Neural cell (in vitro differentiated cells): ENCODE measurements around the gene COPG1. TPM values are rescaled to one million over a fixed set of nuclear protein-coding genes. Genes with fewer than 3 reads are reported as not detected.
"Not testable (repeated sequence)": the region's sequence is repeated elsewhere in the genome, so short reads cannot be mapped to it uniquely, and the experiment has no call there.

Source experiments
- H2AFZ ChIP-seq: fragments of 200-600, 300-800 bp; sonication (generic), shearing (Covaris generic); 2 replicates; pipeline ENCODE4 v1.6.0; 2014; ENCODE audit warnings: low read depth, mild to moderate bottlenecking, antibody characterized with exemption, low read length, moderate library complexity
- H3F3A ChIP-seq: fragments of 200-600 bp; shearing (Covaris generic); 2 replicates; pipeline ENCODE4 v1.6.1; 2016; ENCODE audit warnings: mild to moderate bottlenecking, moderate library complexity, mixed read lengths, antibody characterized with exemption, low read length; ENCODE audit not compliant: insufficient read depth, poor library complexity, severe bottlenecking
- H3K27ac ChIP-seq: fragments of 200-600, 300-800 bp; sonication (generic), shearing (Covaris generic); 2 replicates; pipeline ENCODE4 v1.5.1; 2014; ENCODE audit warnings: mild to moderate bottlenecking, low read length, moderate library complexity
- H3K27me3 ChIP-seq: fragments of 300-800, 200-600 bp; sonication (generic), shearing (Covaris generic); 2 replicates; pipeline ENCODE4 v1.6.0; 2014; ENCODE audit warnings: mild to moderate bottlenecking, low read depth, low read length, moderate library complexity; ENCODE audit not compliant: insufficient read depth
- H3K36me3 ChIP-seq: fragments of 300-800, 200-600 bp; sonication (generic), shearing (Covaris generic); 2 replicates; pipeline ENCODE4 v1.5.1; 2014; ENCODE audit warnings: mild to moderate bottlenecking, antibody characterized with exemption, low read length, moderate library complexity; ENCODE audit not compliant: insufficient read depth
- H3K4me2 ChIP-seq: fragments of 300-800, 200-600 bp; sonication (generic), shearing (Covaris generic); 2 replicates; pipeline ENCODE4 v1.6.0; 2014; ENCODE audit warnings: mild to moderate bottlenecking, low read length
- H3K4me3 ChIP-seq: fragments of 300-800, 200-600 bp; sonication (generic), shearing (Covaris generic); 2 replicates; pipeline ENCODE4 v1.5.1; 2014; ENCODE audit warnings: mild to moderate bottlenecking, low read length, moderate library complexity
- H3K79me2 ChIP-seq: fragments of 200-600 bp; shearing (Covaris generic); replicated peaks from 2 replicates; pipeline ENCODE4 v1.6.0; 2014; ENCODE audit warnings: mild to moderate bottlenecking, low read length, moderate library complexity; ENCODE audit not compliant: insufficient read depth
- H3K9ac ChIP-seq: fragments of 300-800, 200-600 bp; sonication (generic), shearing (Covaris generic); 2 replicates; pipeline ENCODE4 v1.6.1; 2016; ENCODE audit warnings: mild to moderate bottlenecking, low read length, mixed read lengths
- H3K9me2 ChIP-seq: fragments of 200-600 bp; shearing (Covaris generic); 2 replicates; pipeline ENCODE4 v1.6.1; 2016; ENCODE audit warnings: mild to moderate bottlenecking, low read length, mixed read lengths; ENCODE audit not compliant: insufficient read depth
- H3K9me3 ChIP-seq: fragments of 200-600, 300-800 bp; sonication (generic), shearing (Covaris generic); 2 replicates; pipeline ENCODE4 v1.6.1; 2016; ENCODE audit warnings: mild to moderate bottlenecking, mixed run types, low read length, moderate library complexity, mixed read lengths
- H4K20me1 ChIP-seq: fragments of 200-600 bp; shearing (Covaris generic); 2 replicates; pipeline ENCODE4 v1.6.1; 2016; ENCODE audit warnings: mild to moderate bottlenecking, mixed run types; ENCODE audit not compliant: insufficient read depth
- EP300 ChIP-seq: fragments of 450-650 bp; conservative IDR thresholded peaks from 2 replicates; pipeline ENCODE4 v1.6.1; 2014; ENCODE audit warnings: antibody characterized with exemption, mild to moderate bottlenecking, moderate library complexity; ENCODE audit not compliant: poor library complexity, severe bottlenecking
- EZH2 ChIP-seq: fragments of 200-600, 300-800 bp; shearing (Covaris generic), sonication (generic); IDR thresholded peaks from 2 replicates; pipeline ENCODE4 v1.6.1; 2014; ENCODE audit warnings: antibody characterized with exemption, low read length, borderline replicate concordance, mild to moderate bottlenecking; ENCODE audit not compliant: insufficient read depth, poor library complexity, severe bottlenecking
- MXI1 ChIP-seq: fragments of 450-650 bp; conservative IDR thresholded peaks from 2 replicates; pipeline ENCODE4 v1.6.1; 2014; ENCODE audit warnings: antibody characterized with exemption, mild to moderate bottlenecking; ENCODE audit not compliant: poor library complexity, severe bottlenecking
- POLR2AphosphoS5 ChIP-seq: IDR thresholded peaks from 2 replicates; pipeline ENCODE4 v1.6.1; 2012
- RAD21 ChIP-seq: fragments of 450-650 bp; conservative IDR thresholded peaks from 2 replicates; pipeline ENCODE4 v1.6.1; 2014; ENCODE audit warnings: antibody characterized with exemption, mild to moderate bottlenecking, moderate library complexity
- SMC3 ChIP-seq: fragments of 450-650 bp; conservative IDR thresholded peaks from 2 replicates; pipeline ENCODE4 v1.6.1; 2014; ENCODE audit warnings: antibody characterized with exemption, mild to moderate bottlenecking, moderate library complexity; ENCODE audit not compliant: poor library complexity
- TAF1 ChIP-seq: IDR thresholded peaks from 2 replicates; pipeline ENCODE4 v1.6.1; 2012; ENCODE audit warnings: low read depth
- polyA plus RNA-seq: library from polyadenylated mRNA; depleted of rRNA; stranded (reverse); fragments of >200 nt; gene quantifications from 2 replicates; pipeline ENCODE4 v1.2.3, GENCODE V29; 2014
- TF ChIP-seq, protein P1 (sequence below): fragments of 450-650 bp; IDR thresholded peaks from 2 replicates; pipeline ENCODE4 v1.5.1; 2014; ENCODE audit warnings: antibody characterized with exemption, mild to moderate bottlenecking, moderate library complexity; ENCODE audit not compliant: poor library complexity, severe bottlenecking
- TF ChIP-seq, protein P2 (sequence below): IDR thresholded peaks from 2 replicates; pipeline ENCODE4 v1.6.1; 2012; ENCODE audit warnings: borderline replicate concordance

COPG1 gene
- polyA plus RNA-seq, 1 donor from 2014 or later, result 75.0 TPM

DNA sequence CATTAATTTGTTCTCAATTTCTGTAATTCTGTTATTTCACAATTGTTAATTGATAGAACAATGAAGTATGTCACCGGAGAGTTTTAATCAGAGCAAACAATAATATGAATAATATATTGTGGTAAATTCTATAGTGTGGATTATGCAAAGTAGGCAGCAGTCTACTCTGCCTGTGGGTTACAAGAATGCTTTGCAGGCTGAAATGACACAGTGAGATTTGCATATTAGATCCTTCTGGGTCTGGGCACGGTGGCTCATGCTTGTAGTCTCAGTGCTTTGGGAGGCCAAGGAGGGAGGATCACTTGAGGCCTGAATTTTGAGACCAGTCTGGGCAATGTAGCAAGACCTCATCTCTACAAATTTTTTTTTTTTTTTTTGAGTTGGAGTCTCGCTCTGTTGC is 12.5 kb downstream of the COPG1 start:
- no peaks in the 10 kb centered on the region for H3K9me2 ChIP-seq
- no peak overlapping the region for H3K4me2 ChIP-seq
- H3K27me3 ChIP-seq, result no peaks in the 10 kb centered on the region
- H4K20me1 ChIP-seq, result no peaks in the 10 kb centered on the region
- no peaks in the 10 kb centered on the region for H3K36me3 ChIP-seq
- no peak overlapping the region for H2AFZ ChIP-seq
- no peak overlapping the region for H3K4me3 ChIP-seq
- H3K79me2 ChIP-seq, result no peaks in the 10 kb centered on the region
- TF ChIP-seq RAD21, result no peak
- no peak for TF ChIP-seq SMC3
- TF ChIP-seq, protein P1, sequence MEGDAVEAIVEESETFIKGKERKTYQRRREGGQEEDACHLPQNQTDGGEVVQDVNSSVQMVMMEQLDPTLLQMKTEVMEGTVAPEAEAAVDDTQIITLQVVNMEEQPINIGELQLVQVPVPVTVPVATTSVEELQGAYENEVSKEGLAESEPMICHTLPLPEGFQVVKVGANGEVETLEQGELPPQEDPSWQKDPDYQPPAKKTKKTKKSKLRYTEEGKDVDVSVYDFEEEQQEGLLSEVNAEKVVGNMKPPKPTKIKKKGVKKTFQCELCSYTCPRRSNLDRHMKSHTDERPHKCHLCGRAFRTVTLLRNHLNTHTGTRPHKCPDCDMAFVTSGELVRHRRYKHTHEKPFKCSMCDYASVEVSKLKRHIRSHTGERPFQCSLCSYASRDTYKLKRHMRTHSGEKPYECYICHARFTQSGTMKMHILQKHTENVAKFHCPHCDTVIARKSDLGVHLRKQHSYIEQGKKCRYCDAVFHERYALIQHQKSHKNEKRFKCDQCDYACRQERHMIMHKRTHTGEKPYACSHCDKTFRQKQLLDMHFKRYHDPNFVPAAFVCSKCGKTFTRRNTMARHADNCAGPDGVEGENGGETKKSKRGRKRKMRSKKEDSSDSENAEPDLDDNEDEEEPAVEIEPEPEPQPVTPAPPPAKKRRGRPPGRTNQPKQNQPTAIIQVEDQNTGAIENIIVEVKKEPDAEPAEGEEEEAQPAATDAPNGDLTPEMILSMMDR, result no peak
- TF ChIP-seq EZH2, result no peak
- no peak for TF ChIP-seq TAF1
- no peak for TF ChIP-seq MXI1
- TF ChIP-seq POLR2AphosphoS5, result no peak
- TF ChIP-seq, protein P2, sequence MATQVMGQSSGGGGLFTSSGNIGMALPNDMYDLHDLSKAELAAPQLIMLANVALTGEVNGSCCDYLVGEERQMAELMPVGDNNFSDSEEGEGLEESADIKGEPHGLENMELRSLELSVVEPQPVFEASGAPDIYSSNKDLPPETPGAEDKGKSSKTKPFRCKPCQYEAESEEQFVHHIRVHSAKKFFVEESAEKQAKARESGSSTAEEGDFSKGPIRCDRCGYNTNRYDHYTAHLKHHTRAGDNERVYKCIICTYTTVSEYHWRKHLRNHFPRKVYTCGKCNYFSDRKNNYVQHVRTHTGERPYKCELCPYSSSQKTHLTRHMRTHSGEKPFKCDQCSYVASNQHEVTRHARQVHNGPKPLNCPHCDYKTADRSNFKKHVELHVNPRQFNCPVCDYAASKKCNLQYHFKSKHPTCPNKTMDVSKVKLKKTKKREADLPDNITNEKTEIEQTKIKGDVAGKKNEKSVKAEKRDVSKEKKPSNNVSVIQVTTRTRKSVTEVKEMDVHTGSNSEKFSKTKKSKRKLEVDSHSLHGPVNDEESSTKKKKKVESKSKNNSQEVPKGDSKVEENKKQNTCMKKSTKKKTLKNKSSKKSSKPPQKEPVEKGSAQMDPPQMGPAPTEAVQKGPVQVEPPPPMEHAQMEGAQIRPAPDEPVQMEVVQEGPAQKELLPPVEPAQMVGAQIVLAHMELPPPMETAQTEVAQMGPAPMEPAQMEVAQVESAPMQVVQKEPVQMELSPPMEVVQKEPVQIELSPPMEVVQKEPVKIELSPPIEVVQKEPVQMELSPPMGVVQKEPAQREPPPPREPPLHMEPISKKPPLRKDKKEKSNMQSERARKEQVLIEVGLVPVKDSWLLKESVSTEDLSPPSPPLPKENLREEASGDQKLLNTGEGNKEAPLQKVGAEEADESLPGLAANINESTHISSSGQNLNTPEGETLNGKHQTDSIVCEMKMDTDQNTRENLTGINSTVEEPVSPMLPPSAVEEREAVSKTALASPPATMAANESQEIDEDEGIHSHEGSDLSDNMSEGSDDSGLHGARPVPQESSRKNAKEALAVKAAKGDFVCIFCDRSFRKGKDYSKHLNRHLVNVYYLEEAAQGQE, result no peak
- TF ChIP-seq EP300, result no peak
- H3K9me3 ChIP-seq, result no peaks in the 10 kb centered on the region
- no peak overlapping the region for H3K27ac ChIP-seq
- H3F3A ChIP-seq, result no peaks in the 10 kb centered on the region
- H3K9ac ChIP-seq, result no peak overlapping the region

DNA sequence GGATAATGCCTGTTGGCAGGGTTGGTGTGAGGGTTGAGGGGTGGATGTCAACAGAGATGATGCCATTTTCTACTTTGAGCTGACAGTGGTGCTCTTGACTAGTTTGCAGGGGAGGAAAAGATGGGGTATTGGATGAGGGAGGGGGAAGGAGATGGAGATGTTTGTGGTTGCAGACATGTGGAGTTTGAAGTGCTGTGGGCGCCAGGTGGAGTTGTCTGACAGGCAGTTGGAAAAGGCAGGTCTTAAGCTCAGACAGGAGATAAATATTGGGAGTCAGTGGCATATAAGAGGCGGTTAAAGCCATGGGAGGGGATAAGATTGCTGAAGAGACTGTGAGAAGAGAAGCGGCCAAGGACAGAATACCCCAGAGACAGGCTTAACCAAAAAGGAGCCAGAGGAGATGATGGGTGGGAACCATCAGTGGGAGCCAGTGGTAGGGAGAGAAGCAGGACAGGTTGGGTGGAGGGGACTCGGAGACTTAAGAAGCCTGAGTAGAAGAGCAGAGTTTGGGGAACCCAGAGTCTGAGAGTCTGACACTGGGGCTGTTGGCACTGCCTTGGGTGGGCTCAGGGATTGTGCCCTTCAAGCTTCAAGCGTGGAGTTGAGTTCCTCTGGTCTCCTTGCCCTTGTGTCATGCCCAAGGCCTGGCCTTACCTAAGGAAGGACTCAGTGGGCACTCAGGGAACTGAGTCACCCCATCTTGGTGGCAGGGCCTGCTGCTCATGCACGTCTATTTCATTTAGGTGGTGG is 13.9 kb downstream of the COPG1 start:
- no peaks in the 10 kb centered on the region for H3K9me2 ChIP-seq
- H3F3A ChIP-seq, result no peaks in the 10 kb centered on the region
- no peak overlapping the region for H3K27ac ChIP-seq
- no peaks in the 10 kb centered on the region for H3K27me3 ChIP-seq
- no peak overlapping the region for H3K9ac ChIP-seq
- TF ChIP-seq TAF1 (no peak), SMC3 (no peak), EP300 (no peak), EZH2 (no peak), POLR2AphosphoS5 (no peak), RAD21 (no peak), MXI1 (no peak)
- TF ChIP-seq, protein P2, result no peak
- TF ChIP-seq, protein P1, result no peak
- H3K4me2 ChIP-seq, result no peak overlapping the region
- no peak overlapping the region for H3K4me3 ChIP-seq
- H3K36me3 ChIP-seq, result peaks cover 8% of the 10 kb centered on the region
- no peaks in the 10 kb centered on the region for H4K20me1 ChIP-seq
- H3K9me3 ChIP-seq, result no peaks in the 10 kb centered on the region
- no peaks in the 10 kb centered on the region for H3K79me2 ChIP-seq
- no peak overlapping the region for H2AFZ ChIP-seq

DNA sequence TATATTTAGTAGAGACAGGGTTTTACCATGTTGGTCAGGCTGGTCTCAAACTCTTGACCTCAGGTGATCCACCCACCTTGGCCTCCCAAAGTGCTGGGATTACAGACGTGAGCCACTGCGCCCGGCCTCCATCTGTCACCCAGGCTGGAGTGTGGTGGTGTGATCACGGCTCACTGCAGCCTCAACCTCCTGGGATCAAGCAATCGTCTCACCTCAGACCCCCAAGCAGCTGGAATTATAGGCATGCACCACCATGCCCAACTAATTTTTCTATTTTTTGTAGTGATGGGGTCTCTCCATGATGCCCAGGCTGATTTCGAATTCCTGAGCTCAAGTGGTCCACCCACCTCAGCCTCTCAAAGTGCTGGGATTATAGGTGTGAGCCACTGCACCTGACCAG is 15.6 kb downstream of the COPG1 start:
- not testable (repeated sequence) for H3K9ac ChIP-seq, H3K4me3 ChIP-seq, H3K36me3 ChIP-seq, H2AFZ ChIP-seq, H4K20me1 ChIP-seq, H3K9me3 ChIP-seq, H3K4me2 ChIP-seq, H3K27ac ChIP-seq, H3K79me2 ChIP-seq, H3K9me2 ChIP-seq, H3F3A ChIP-seq, H3K27me3 ChIP-seq
